ENCODE data around the gene ELOVL7.
"Not testable (repeated sequence)": the region's sequence is repeated elsewhere in the genome, so short reads cannot be mapped to it uniquely, and the experiment has no call there.

Gene ELOVL7

DNA sequence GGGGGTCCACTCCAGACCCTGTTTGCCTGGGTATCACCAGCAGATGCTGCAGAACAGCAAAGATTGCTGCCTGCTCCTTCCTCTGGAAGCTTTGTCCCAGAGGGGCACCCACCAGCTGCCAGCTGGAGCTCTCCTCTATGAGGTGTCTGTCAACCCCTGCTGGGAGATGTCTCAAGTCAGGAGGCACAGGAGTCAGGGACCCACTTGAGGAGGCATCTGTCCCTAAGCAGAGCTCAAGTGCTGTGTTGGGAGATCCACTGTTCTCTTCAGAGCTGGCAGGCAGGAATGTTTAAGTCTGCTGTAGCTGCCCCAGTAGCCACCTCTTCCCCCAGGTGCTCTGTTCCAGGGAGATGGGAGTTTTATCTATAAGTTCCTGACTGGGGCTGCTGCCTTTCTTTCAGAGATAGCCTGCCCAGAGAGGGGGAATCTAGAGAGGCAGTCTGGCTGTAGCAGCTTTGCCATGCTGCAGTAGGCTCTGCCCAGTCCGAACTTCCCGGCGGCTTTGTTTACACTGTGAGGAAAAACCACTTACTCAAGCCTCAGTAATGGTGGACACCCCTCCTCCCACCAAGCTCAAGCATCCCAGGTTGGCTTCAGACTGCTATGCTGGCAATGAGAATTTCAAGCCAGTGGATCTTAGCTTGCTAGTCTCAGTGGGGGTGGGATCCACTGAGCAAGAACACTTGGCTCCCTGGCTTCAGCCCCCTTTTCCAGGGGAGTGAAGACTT, 128.7 kb downstream of the ELOVL7 start:
- not testable (repeated sequence) for DNase-seq (ENCODE audit: low read depth in 2 of 2)

DNA sequence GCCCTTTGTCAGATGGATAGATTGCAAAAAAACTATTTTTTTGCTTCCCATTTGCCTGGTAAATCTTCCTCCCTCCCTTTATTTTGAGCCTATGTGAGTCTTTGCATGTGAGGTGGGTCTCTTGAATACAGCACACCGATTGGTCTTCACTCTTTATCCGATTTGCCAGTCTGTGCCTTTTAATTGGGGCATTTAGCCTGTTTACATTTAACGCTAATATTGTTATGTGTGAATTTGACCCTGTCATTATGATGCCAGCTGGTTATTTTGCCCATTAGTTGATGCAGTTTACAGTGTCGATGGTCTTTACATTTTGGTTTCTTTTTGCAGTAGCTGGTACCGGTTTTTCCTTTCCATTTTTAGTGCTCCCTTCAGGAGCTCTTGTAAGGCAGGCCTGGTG, 131.1 kb downstream of the ELOVL7 start:
- no peak for DNase-seq (ENCODE audit: low read depth in 2 of 2)

DNA sequence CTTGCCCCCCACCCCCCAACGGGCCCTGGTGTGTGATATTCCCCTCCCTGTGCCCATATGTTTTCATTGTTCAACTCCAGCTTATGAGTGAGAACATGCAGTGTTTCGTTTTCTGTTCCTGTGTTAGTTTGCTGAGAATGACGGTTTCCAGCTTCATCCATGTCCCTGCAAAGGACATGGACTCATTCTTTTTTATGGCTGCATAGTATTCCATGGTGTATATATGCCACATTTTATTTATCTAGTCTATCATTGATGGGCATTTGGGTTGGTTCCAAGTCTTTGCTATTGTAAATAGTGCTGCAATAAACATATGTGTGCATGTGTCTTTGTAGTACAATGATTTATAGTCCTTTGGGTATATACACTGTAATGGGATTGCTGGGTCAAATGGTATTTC, 132.2 kb downstream of the ELOVL7 start:
- not testable (repeated sequence) for DNase-seq (ENCODE audit: low read depth in 2 of 2)

DNA sequence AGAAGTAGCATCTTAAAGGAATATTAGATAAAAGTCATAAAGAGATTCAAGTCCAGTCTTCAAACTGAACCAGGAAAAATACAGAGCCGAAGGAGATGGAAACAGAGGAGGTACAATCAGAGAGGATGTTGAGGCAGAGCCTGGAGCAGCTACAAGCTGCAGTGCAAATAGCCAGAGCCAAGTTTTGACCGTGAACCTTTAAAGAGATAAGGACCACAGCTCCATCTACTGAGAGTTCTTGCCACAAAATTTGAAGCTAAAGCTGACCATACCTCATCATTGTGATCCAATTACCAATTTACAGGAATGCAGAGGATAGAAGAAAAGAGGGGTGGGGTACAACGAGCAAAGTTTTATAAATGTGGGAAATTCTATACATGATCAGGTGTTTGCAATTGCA, 133.7 kb downstream of the ELOVL7 start:
- DNase-seq (ENCODE audit: low read depth in 2 of 2) = no peak

DNA sequence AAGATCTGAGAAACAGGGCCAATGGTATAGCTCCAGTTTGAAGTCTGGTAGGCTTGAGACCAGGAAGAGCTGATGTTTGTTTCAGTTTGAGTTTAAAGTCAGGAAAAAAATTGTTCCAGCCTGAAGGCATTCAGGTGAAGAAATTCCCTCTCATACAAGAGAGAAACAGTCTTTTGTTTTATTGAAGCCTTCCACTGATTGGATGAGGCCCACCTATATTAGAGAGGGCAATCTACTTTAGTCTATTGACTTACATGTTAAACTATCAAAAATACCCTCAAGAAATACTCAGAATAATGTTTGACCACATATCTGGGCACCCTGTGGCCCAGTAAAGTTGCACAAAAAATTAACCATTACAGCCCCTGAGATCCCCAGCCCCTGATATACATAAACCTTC, 138.9 kb downstream of the ELOVL7 start:
- DNase-seq (ENCODE audit: low read depth in 2 of 2) = no peak

DNA sequence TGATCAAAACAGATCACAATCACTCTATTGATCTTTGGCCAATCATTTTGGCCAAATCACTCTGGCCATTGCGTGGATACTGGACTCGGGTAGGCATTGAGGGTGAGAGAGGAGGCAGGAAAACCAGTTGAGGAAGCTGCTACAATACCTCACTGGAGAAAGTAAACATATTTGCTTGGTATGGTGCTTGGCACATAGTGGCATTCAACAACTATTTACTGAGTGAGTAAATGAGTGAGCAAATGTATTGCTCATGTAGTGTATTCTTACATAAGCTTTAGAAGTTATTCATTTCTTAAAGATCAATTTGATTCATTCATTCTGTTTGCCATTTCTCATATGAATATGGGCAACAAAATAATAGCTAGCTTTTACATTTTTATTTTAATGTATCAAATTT, 140.1 kb downstream of the ELOVL7 start:
- DNase-seq (ENCODE audit: low read depth in 2 of 2) = no peak

All from stimulated activated CD8-positive, alpha-beta memory T cell treated with anti-CD3 and anti-CD28 coated beads, Interleukin-7, amount 100 ng/mL, for 4 hours (primary cell).